Measurements from ENCODE around the gene HIBCH. TPM values are rescaled to one million over a fixed set of nuclear protein-coding genes. Genes with fewer than 3 reads are reported as not detected.

HIBCH gene
- total and polyA plus RNA-seq, 10 donors: 12.0 to 38.7 (median 25.5) TPM

DNA sequence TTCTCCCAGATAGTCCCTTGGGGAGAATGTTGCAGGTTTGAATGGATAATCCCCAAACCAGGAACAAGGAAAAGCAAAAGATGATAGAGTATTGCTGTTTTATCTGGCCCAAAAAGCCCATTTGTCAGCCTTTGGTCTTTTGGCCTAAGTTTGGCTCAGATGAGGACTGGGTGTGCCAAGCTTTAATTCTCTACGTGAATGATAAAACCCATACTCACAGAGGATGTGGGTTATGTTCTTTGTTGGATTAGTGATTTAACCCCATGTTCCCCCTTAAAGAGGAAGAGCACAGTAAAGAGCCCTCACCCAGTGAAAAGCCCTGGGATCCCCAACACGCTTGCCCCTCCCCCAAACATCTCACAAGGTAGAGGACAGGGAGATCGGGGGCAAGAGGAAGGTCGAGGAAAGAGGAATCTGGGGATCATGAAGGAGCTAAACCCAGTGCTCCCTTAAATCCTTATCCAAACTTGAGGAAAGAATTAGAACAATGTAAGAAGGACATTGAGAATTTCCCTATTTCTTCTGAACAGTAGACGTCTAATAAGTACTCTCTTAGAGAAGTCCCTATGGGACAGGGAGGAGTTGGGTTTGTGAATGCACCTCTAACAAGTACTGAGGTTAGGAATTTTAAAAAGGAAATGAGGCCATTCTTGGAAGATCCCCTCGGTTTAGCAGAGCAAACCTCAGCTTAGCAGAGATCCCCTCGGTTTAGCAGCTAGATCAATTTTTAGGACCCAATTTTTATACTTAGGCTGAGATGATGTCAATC is 105.0 kb downstream of the HIBCH start:
- Histone ChIP-seq H3K4me3 (no peak overlapping the region), H3K27me3 (replicated peaks in 1 of 7) (no peaks in the 10 kb centered on the region), H3K4me1 (peaks cover 0 to 10% (median 4%) of the 10 kb centered on the region in 6 donors), H3K9me3 (no peaks in the 10 kb centered on the region), H3K36me3 (peaks cover 0 to 59% (median 4%) of the 10 kb centered on the region in 6 donors), H3K27ac (no peak overlapping the region)
- 75 to 80% (median 79%) methylated on average over 7 of the region's 7 CpGs for WGBS, 5 donors
- TF ChIP-seq POLR2AphosphoS5 (IDR thresholded peaks at IDR 0.05): no peak
- TF ChIP-seq POLR2A (IDR thresholded peaks at IDR 0.05): no peak
- TF ChIP-seq CTCF (IDR thresholded peaks at IDR 0.05 in 8 of 11, conservative IDR thresholded peaks at IDR 0.05 in 3 of 11): no peak
- DNase-seq: no peak
- intact Hi-C loops (cut with DNase I; ENCODE audit: low total_unique reads): no loop called here

DNA sequence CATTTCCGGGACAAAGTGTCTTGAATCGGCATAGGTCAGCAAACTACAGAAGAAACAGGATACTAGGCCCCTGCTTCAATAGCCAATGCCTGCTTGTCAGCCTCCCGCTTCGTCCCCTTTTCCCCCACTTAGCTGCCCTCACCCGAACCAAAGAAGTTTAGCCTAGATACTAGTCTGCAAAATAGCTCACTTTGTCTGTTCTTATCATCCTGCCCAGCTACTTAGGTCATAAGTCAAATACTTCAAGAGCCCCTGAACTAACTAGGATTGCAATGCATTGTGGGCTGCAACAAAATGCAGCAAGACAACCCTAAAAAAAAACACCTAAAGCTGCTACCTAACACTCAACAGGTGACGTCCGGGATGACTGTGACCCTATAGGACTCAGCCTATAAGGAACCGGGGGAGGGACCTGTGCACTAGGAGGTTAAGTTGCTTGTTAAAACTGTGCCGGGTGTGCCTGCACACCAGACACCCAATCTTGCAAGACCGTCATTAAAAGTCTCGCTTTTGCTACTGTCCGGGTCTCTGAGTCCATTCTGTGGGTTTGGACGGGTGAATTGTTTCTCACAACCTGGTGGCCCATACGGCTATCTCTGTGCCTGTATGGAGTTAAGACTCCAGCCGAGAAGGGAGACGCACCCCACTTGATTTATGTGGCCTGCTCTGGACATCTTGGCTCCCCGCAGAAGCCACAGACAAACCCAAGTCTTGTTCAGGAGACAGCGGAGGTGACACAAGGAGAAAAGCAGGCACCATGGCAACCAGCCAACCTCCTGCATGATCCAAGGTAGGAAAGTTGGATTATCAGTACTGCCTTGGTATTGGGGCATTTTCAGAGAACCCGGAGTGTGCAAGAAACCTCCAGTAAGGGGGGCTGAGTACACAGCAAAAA is 105.9 kb downstream of the HIBCH start:
- no peaks in the 10 kb centered on the region for H3K9me3 ChIP-seq
- H3K27ac ChIP-seq: no peak overlapping the region
- intact Hi-C loops (cut with DNase I; ENCODE audit: low total_unique reads): no loop called here
- H3K36me3 ChIP-seq: peaks cover 0 to 59% (median 4%) of the 10 kb centered on the region in 6 donors
- no peak for DNase-seq
- H3K4me3 ChIP-seq: no peak overlapping the region
- TF ChIP-seq POLR2AphosphoS5 (IDR thresholded peaks at IDR 0.05) (no peak), CTCF (IDR thresholded peaks at IDR 0.05 in 8 of 11, conservative IDR thresholded peaks at IDR 0.05 in 3 of 11) (no peak), POLR2A (IDR thresholded peaks at IDR 0.05) (no peak)
- 90 to 94% (median 92%) methylated on average over 18 to 19 of the region's 19 CpGs for WGBS, 5 donors
- peaks cover 0 to 10% (median 4%) of the 10 kb centered on the region in 6 donors for H3K4me1 ChIP-seq
- H3K27me3 ChIP-seq (replicated peaks in 1 of 7): no peaks in the 10 kb centered on the region

DNA sequence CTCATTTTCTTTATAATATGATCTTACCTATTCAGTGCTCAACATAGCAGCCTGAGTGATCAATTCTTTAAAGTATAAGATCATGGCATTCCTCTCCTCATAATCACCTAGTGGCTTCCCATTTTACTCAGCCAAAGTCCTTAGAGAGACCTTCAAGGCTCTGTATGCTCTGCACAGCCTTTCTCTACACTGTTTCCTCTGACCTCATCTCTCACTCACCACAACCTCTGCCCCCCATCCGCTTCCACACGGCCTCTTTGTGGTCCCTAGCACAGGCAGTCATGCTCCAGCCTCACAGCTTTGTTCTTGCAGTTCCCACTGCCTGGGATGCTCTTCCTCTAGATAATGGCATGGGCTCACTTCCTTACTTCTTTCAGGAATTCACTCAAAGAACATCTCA is 109.2 kb downstream of the HIBCH start:
- peaks cover 0 to 9% (median 0%) of the 10 kb centered on the region in 6 donors for H3K4me1 ChIP-seq
- TF ChIP-seq POLR2A (IDR thresholded peaks at IDR 0.05) (no peak), POLR2AphosphoS5 (IDR thresholded peaks at IDR 0.05) (no peak), CTCF (IDR thresholded peaks at IDR 0.05 in 8 of 11, conservative IDR thresholded peaks at IDR 0.05 in 3 of 11) (no peak)
- H3K27ac ChIP-seq: no peak overlapping the region
- no peaks in the 10 kb centered on the region for H3K27me3 ChIP-seq (replicated peaks in 1 of 7)
- 47 to 92% (median 90%) methylated on average over 2 of the region's 2 CpGs for WGBS, 5 donors
- DNase-seq: no peak
- intact Hi-C loops (cut with DNase I; ENCODE audit: low total_unique reads): no loop called here
- H3K36me3 ChIP-seq: peaks cover 0 to 65% (median 4%) of the 10 kb centered on the region in 6 donors
- H3K4me3 ChIP-seq: no peak overlapping the region
- no peaks in the 10 kb centered on the region for H3K9me3 ChIP-seq

DNA sequence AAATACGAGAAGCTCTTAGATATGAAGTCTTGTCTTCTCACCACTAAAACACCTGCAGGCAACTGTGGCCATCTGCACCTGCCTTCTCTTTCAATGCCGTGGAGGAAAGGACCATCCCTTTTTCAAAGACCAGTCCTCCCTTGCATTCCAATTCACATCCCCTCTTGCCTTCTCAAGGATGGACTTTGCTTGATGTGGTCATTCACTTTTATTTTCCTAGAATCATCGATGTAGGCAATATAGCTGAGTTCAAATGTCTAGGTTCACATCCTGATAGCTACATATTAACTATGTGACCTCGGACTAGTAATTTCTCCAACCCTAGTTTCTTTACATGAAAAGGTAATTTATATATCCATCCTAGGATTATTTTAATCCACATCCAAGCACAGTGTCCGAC is 110.1 kb downstream of the HIBCH start:
- Histone ChIP-seq H3K4me3 (no peak overlapping the region), H3K36me3 (peaks cover 0 to 73% (median 4%) of the 10 kb centered on the region in 6 donors), H3K27ac (no peak overlapping the region), H3K9me3 (no peaks in the 10 kb centered on the region), H3K4me1 (peaks cover 0 to 9% (median 0%) of the 10 kb centered on the region in 6 donors), H3K27me3 (replicated peaks in 1 of 7) (no peaks in the 10 kb centered on the region)
- 86 to 92% (median 88%) methylated on average over 5 of the region's 5 CpGs for WGBS, 5 donors
- no peak for DNase-seq
- intact Hi-C loops (cut with DNase I; ENCODE audit: low total_unique reads): no loop called here
- no peak for TF ChIP-seq CTCF (IDR thresholded peaks at IDR 0.05 in 8 of 11, conservative IDR thresholded peaks at IDR 0.05 in 3 of 11)
